K562 (cell line): ENCODE data around the gene TNFSF9. TPM values are rescaled to one million over a fixed set of nuclear protein-coding genes. Genes with fewer than 3 reads are reported as not detected.

Experiments
- CBX8 ChIP-seq: fragments of 200-600 bp; sonication (generic); IDR thresholded peaks from 2 replicates; pipeline ENCODE4 v1.6.1; 2012; ENCODE audit warnings: borderline replicate concordance, mixed run types, low read depth, mild to moderate bottlenecking, moderate library complexity, mixed read lengths, low read length, control low read depth, inconsistent platforms; ENCODE audit not compliant: poor library complexity, severe bottlenecking; ENCODE audit errors: extremely low read depth
- CSDE1 ChIP-seq, 2 experiments: fragments of 450-650 bp; IDR thresholded peaks; 2 replicates each; pipeline ENCODE4 v1.6.1; 2016; ENCODE audit warnings: mild to moderate bottlenecking in 1 of 2
- CTBP1 ChIP-seq: fragments of 450-650 bp; IDR thresholded peaks from 2 replicates; pipeline ENCODE4 v1.6.1; 2016; ENCODE audit warnings: borderline replicate concordance
- EGR1 ChIP-seq: fragments of 450-650 bp; conservative IDR thresholded peaks from 2 replicates; pipeline ENCODE4 v1.6.1; 2017; ENCODE audit warnings: mild to moderate bottlenecking
- EHMT2 ChIP-seq: fragments of 450-650 bp; IDR thresholded peaks from 2 replicates; pipeline ENCODE4 v1.6.1; 2018; ENCODE audit warnings: antibody characterized with exemption
- ELF4 ChIP-seq: fragments of 450-650 bp; formaldehyde crosslinking; IDR thresholded peaks from 2 replicates; pipeline ENCODE4 v1.4.0; 2022; ENCODE audit warnings: missing genetic modification characterization
- LCOR ChIP-seq: sonication (generic); formaldehyde crosslinking; IDR thresholded peaks from 2 replicates; pipeline ENCODE4 v1.8.0; 2022; ENCODE audit warnings: mild to moderate bottlenecking, missing genetic modification reagents
- MAFK ChIP-seq: IDR thresholded peaks from 2 replicates; pipeline ENCODE4 v1.6.1; 2011; ENCODE audit warnings: low read length, improper control_type of control experiment
- NFIX ChIP-seq: fragments of 250-450 bp; sonication (Bioruptor Pico); IDR thresholded peaks from 2 replicates; pipeline ENCODE4 v1.4.0; 2020; ENCODE audit warnings: low read depth, mild to moderate bottlenecking, moderate library complexity
- PML ChIP-seq: IDR thresholded peaks from 2 replicates; pipeline ENCODE4 v1.6.1; 2012; ENCODE audit warnings: low read length, inconsistent platforms
- SAFB2 ChIP-seq: fragments of 200-400 bp; formaldehyde crosslinking; IDR thresholded peaks from 2 replicates; pipeline ENCODE4 v1.6.1; 2018; ENCODE audit warnings: borderline replicate concordance, low read length, low read depth, moderate library complexity; ENCODE audit not compliant: severe bottlenecking
- SFPQ ChIP-seq: fragments of 200-400 bp; formaldehyde crosslinking; IDR thresholded peaks from 2 replicates; pipeline ENCODE4 v1.6.1; 2017; ENCODE audit warnings: mild to moderate bottlenecking, low read depth, low read length, moderate library complexity
- SMARCB1 ChIP-seq: IDR thresholded peaks from 2 replicates; pipeline ENCODE4 v1.6.1; 2011; ENCODE audit warnings: improper control_type of control experiment, low read depth; ENCODE audit not compliant: insufficient read length
- SRSF3 ChIP-seq: fragments of 200-400 bp; formaldehyde crosslinking; IDR thresholded peaks from 2 replicates; pipeline ENCODE4 v1.6.1; 2016; ENCODE audit warnings: mild to moderate bottlenecking, low read length, moderate library complexity; ENCODE audit not compliant: insufficient read depth
- TEAD2 ChIP-seq: fragments of 450-650 bp; IDR thresholded peaks from 2 replicates; pipeline ENCODE4 v1.6.1; 2016; ENCODE audit warnings: missing genetic modification characterization, control low read depth, missing compliant biosample characterization
- ZNF121 ChIP-seq: sonication (generic); formaldehyde crosslinking; conservative IDR thresholded peaks from 2 replicates; pipeline ENCODE4 v1.8.0; 2022; ENCODE audit warnings: missing genetic modification reagents
- ZNF263 ChIP-seq: sonication (generic); formaldehyde crosslinking; IDR thresholded peaks from 2 replicates; pipeline ENCODE4 v1.8.0; 2022; ENCODE audit warnings: mild to moderate bottlenecking, missing genetic modification reagents, borderline replicate concordance
- ZNF41 ChIP-seq: fragments of 250-450 bp; sonication (Bioruptor Pico); conservative IDR thresholded peaks from 2 replicates; pipeline ENCODE4 v1.4.0; 2020; ENCODE audit warnings: mild to moderate bottlenecking
- ZNF77 ChIP-seq: fragments of 250-450 bp; sonication (Bioruptor Pico); IDR thresholded peaks from 2 replicates; pipeline ENCODE4 v1.5.0; 2020
- polyA plus RNA-seq, 8 experiments: library from polyadenylated mRNA; depleted of rRNA in 4 of 8; stranded (reverse) in 5 of 8; unstranded in 3 of 8; fragments of >200 nt; fragmentation: Nextera tagmentation in 2 of 8; fragmentation: Illumina TruSeq in 1 of 8; extraction: Ambion mirVana in 2 of 8; extraction: Trizol in 1 of 8; gene quantifications; 2 replicates each; pipeline versions ENCODE4 v1.2.1 to v1.2.3, GENCODE V29; 2011 to 2014; ENCODE audit warnings: inconsistent platforms in 1 of 8, missing spikeins in 1 of 8
- total RNA-seq, 7 experiments: library from RNA; depleted of rRNA in 6 of 7; stranded (reverse); fragments of >200 nt in 6 of 7; fragmentation: Illumina TruSeq in 2 of 7; extraction: Trizol in 2 of 7; gene quantifications; 2 replicates each; pipeline versions ENCODE4 v1.2.1 to v1.2.3, GENCODE V29; 2011 to 2021; ENCODE audit warnings: low replicate concordance in 1 of 7
- TF ChIP-seq, protein P1 (sequence below): fragments of 450-650 bp; IDR thresholded peaks from 2 replicates; pipeline ENCODE4 v1.6.1; 2017; ENCODE audit warnings: mild to moderate bottlenecking, moderate library complexity
- TF ChIP-seq, protein P2 (sequence below), 2 experiments: fragments of 450-650 bp in 1 of 2; sonication (generic) in 1 of 2; formaldehyde crosslinking; conservative IDR thresholded peaks; 2 replicates each; pipeline versions ENCODE4 v1.4.0 to v1.8.1; 2020 to 2022; ENCODE audit warnings: mild to moderate bottlenecking in 1 of 2, missing genetic modification reagents in 1 of 2
- TF ChIP-seq, protein P3 (sequence below): fragments of 450-650 bp; formaldehyde crosslinking; IDR thresholded peaks from 2 replicates; pipeline ENCODE4 v1.4.0; 2020; ENCODE audit warnings: mild to moderate bottlenecking

TNFSF9 gene
- total and polyA plus RNA-seq, 9 of the 15 experiments (the other 6 are each of a cell fraction or from before 2014, with no cell fraction given): 1.4 to 17.9 (median 6.5) TPM

GRCh38 chr19:6528544-6529121 lies 2.2 kb upstream of the TNFSF9 start (continued):
- no peak for TF ChIP-seq SFPQ
- TF ChIP-seq, protein P1, sequence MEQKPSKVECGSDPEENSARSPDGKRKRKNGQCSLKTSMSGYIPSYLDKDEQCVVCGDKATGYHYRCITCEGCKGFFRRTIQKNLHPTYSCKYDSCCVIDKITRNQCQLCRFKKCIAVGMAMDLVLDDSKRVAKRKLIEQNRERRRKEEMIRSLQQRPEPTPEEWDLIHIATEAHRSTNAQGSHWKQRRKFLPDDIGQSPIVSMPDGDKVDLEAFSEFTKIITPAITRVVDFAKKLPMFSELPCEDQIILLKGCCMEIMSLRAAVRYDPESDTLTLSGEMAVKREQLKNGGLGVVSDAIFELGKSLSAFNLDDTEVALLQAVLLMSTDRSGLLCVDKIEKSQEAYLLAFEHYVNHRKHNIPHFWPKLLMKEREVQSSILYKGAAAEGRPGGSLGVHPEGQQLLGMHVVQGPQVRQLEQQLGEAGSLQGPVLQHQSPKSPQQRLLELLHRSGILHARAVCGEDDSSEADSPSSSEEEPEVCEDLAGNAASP: no peak
- TF ChIP-seq EHMT2: no peak
- no peak for TF ChIP-seq MAFK
- TF ChIP-seq SMARCB1: no peak
- TF ChIP-seq ZNF263 (CRISPR knock-in tag): no peak
- TF ChIP-seq CSDE1 (IDR thresholded peaks at IDR 0.05): no peak
- TF ChIP-seq LCOR (CRISPR knock-in tag): no peak
- TF ChIP-seq SRSF3: no peak
- TF ChIP-seq, protein P2, sequence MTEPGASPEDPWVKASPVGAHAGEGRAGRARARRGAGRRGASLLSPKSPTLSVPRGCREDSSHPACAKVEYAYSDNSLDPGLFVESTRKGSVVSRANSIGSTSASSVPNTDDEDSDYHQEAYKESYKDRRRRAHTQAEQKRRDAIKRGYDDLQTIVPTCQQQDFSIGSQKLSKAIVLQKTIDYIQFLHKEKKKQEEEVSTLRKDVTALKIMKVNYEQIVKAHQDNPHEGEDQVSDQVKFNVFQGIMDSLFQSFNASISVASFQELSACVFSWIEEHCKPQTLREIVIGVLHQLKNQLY (CRISPR knock-in tag; conservative IDR thresholded peaks at IDR 0.05): no peak
- no peak for TF ChIP-seq ZNF77
- no peak for TF ChIP-seq CBX8
- no peak for TF ChIP-seq ZNF121 (CRISPR knock-in tag)
- peak; percentile 82 for TF ChIP-seq CTBP1
- TF ChIP-seq EGR1: no peak
- no peak for TF ChIP-seq NFIX (CRISPR knock-in tag)
- TF ChIP-seq ZNF41: no peak
- no peak for TF ChIP-seq ELF4 (CRISPR knock-in tag)
- no peak for TF ChIP-seq TEAD2 (tag)
- TF ChIP-seq SAFB2: no peak
- TF ChIP-seq, protein P3, sequence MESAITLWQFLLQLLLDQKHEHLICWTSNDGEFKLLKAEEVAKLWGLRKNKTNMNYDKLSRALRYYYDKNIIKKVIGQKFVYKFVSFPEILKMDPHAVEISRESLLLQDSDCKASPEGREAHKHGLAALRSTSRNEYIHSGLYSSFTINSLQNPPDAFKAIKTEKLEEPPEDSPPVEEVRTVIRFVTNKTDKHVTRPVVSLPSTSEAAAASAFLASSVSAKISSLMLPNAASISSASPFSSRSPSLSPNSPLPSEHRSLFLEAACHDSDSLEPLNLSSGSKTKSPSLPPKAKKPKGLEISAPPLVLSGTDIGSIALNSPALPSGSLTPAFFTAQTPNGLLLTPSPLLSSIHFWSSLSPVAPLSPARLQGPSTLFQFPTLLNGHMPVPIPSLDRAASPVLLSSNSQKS (CRISPR knock-in tag): no peak
- no peak for TF ChIP-seq PML
